Nephron (organoid): ENCODE results near the gene PINLYP.

Experiments used
- H3K27ac Mint-ChIP-seq, 3 experiments: 2 replicates each; pipeline ENCODE4 v1.8.0; 2020; ENCODE audit warnings: mixed read lengths in 3 of 3, mild to moderate bottlenecking in 2 of 3, moderate library complexity in 1 of 3
- H3K27me3 Mint-ChIP-seq: 2 replicates; pipeline ENCODE4 v1.8.0; 2021; ENCODE audit warnings: low read depth, mild to moderate bottlenecking, moderate library complexity, mixed read lengths
- H3K36me3 Mint-ChIP-seq: 2 replicates; pipeline ENCODE4 v1.8.0; 2020; ENCODE audit warnings: low read depth, mixed read lengths
- H3K4me1 Mint-ChIP-seq: 2 replicates; pipeline ENCODE4 v1.8.0; 2020; ENCODE audit warnings: mixed read lengths
- H3K4me3 Mint-ChIP-seq, 3 experiments: 2 replicates each; pipeline ENCODE4 v1.8.0; 2020; ENCODE audit warnings: mild to moderate bottlenecking in 3 of 3, mixed read lengths in 3 of 3, moderate library complexity in 2 of 3
- H3K9me3 Mint-ChIP-seq: 2 replicates; pipeline ENCODE4 v1.8.0; 2020; ENCODE audit warnings: mixed read lengths
- CTCF ChIP-seq, 3 experiments: fragments of 200-600 bp; sonication (generic); IDR thresholded peaks; one replicate each; pipeline ENCODE4 v1.5.0; 2021; ENCODE audit warnings: antibody characterized with exemption in 3 of 3; ENCODE audit not compliant: unreplicated experiment in 3 of 3

Gene PINLYP

DNA sequence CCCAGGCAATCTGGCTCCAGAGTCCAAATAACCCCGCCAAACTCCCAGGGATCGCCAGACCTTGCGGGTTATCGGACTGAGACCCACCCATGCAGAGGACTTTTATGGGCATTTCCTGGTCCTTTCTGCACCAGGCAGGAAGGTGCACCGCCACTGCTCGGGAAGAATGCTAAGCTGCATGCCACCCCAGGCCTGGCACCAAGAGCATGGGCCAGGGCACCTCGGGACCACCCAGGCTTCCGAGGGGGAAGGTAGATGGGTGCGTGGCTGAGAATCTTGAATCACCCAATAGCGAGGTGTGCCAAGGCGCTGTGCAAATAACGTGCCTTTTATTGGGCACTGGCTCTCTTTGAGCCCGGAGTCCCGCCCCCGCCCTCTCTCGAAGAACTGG is 43.0 kb upstream of the PINLYP start:
- Mint-ChIP-seq H3K9me3 (no peaks in the 10 kb centered on the region), H3K27ac (peak overlapping the region; percentile 97 to 100 (median 99)), H3K27me3 (no peaks in the 10 kb centered on the region), H3K4me1 (peaks cover 10% of the 10 kb centered on the region), H3K4me3 (peak overlapping the region; percentile 88 to 92 (median 90)), H3K36me3 (peaks cover 16% of the 10 kb centered on the region)
- no peak for TF ChIP-seq CTCF (IDR thresholded peaks at IDR 0.05; ENCODE audit: unreplicated experiment in 3 of 3)

GRCh38 chr19:43532962-43533545 is 42.5 kb upstream of the PINLYP start, which contains the start of gene ZNF575:
Gene ZNF575 (plus strand): TSS chr19:43533188. CDS start chr19:43534423, 1,235 bp downstream.
- Mint-ChIP-seq H3K9me3 (no peaks in the 10 kb centered on the region), H3K4me3 (peak within 1 kb of the TSS; percentile 90 to 96 (median 92)), H3K27me3 (no peaks in the 10 kb centered on the region), H3K36me3 (peaks cover 20% of the 10 kb centered on the region), H3K4me1 (peaks cover 10% of the 10 kb centered on the region), H3K27ac (peak within 1 kb of the TSS; percentile 97 to 100 (median 99))
- TF ChIP-seq CTCF (IDR thresholded peaks at IDR 0.05; ENCODE audit: unreplicated experiment in 3 of 3): no peak

- Mint-ChIP-seq H3K4me3 (peak overlapping the region; percentile 90 to 96 (median 92)), H3K27me3 (no peaks in the 10 kb centered on the region), H3K36me3 (peaks cover 26% of the 10 kb centered on the region), H3K27ac (peak overlapping the region; percentile 97 to 100 (median 98)), H3K4me1 (peaks cover 10% of the 10 kb centered on the region), H3K9me3 (peaks cover 4% of the 10 kb centered on the region)
- TF ChIP-seq CTCF (IDR thresholded peaks at IDR 0.05; ENCODE audit: unreplicated experiment in 3 of 3): no peak
Observed at GRCh38 chr19:43533546-43534304, 41.9 kb upstream of the PINLYP start.

DNA sequence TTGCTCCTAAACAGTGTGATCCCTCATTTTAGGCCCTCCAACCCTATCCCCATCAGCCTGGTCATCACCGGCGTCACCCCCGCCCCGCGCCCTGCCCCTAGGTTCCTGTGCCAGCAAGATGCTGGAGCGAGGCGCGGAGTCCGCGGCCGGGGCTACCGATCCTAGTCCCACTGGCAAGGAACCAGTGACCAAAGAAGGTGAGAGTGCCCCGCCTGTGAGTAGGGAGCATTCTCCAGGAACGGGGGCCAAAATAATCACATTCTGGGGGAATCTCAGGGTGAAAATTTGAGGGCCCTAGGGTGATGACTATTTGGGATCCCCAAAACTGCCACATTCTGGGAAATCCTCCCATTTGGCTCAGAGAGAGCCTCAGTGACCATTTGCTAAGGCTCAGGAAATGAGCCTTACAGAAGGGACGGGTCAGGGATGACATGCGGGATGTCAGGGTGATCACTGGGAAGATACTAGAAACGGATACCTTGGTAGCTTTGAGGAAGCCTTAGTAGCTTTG is 41.2 kb upstream of the PINLYP start:
- Mint-ChIP-seq H3K9me3 (peaks cover 9% of the 10 kb centered on the region), H3K27me3 (no peaks in the 10 kb centered on the region), H3K36me3 (peaks cover 33% of the 10 kb centered on the region), H3K4me3 (peak overlapping the region; percentile 90 to 96 (median 92)), H3K4me1 (peaks cover 10% of the 10 kb centered on the region), H3K27ac (peak overlapping the region; percentile 97 to 100 (median 98))
- TF ChIP-seq CTCF (IDR thresholded peaks at IDR 0.05; ENCODE audit: unreplicated experiment in 3 of 3): no peak

DNA sequence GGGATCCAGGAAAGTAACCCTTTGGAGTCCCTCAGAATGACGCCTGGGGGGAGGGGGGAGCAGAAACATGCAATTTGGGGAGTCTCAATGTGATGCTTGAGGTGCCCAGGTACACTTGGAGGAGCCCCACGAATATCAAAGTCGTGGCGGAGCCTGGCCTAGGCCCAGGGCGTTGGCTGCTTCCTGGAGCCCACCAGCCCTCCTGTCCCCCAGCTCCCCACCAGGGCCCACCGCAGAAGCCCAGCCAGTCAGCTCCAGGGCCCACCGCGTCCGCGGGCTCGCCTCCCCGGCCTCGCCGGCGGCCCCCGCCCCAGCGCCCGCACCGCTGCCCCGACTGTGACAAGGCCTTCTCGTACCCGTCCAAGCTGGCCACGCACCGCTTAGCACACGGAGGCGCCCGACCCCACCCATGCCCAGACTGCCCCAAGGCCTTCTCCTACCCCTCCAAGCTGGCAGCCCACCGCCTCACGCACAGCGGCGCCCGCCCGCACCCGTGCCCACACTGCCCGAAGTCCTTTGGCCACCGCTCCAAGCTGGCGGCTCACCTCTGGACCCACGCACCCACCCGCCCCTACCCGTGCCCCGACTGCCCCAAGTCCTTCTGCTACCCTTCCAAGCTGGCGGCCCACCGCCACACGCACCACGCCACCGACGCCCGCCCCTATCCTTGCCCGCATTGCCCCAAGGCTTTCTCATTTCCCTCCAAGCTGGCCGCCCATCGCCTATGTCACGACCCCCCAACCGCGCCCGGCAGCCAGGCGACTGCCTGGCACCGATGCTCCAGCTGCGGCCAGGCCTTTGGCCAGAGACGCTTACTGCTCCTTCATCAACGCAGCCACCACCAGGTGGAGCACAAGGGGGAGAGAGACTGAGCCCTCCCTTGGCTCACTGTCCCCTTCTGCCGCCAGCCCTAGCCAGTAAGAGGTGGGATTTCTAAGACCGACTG is 40.5 kb upstream of the PINLYP start:
- Mint-ChIP-seq H3K27me3 (no peaks in the 10 kb centered on the region), H3K9me3 (peaks cover 10% of the 10 kb centered on the region), H3K4me1 (peaks cover 10% of the 10 kb centered on the region), H3K27ac (peak overlapping the region in 2 of 3 experiments; percentile 27 to 69), H3K36me3 (peaks cover 40% of the 10 kb centered on the region), H3K4me3 (peak overlapping the region; percentile 61 to 92 (median 77))
- peak; percentile 37 to 49 (median 45) for TF ChIP-seq CTCF (IDR thresholded peaks at IDR 0.05; ENCODE audit: unreplicated experiment in 3 of 3)
